GM21390 (cell line): ENCODE data around the gene CFAP54.
"Not testable (repeated sequence)": the region's sequence is repeated elsewhere in the genome, so short reads cannot be mapped to it uniquely, and the experiment has no call there.

ENCODE experiments used
- ATAC-seq: cut with Tn5 transposase; IDR thresholded peaks from one replicate; pipeline ENCODE4 v1.9.1; 2021; ENCODE audit not compliant: unreplicated experiment

Gene CFAP54

GRCh38 chr12:96474206-96474605, 15.2 kb upstream of the CFAP54 start:
- no peak for ATAC-seq

- ATAC-seq: no peak
Observed at GRCh38 chr12:96478011-96478410, 11.4 kb upstream of the CFAP54 start.

DNA sequence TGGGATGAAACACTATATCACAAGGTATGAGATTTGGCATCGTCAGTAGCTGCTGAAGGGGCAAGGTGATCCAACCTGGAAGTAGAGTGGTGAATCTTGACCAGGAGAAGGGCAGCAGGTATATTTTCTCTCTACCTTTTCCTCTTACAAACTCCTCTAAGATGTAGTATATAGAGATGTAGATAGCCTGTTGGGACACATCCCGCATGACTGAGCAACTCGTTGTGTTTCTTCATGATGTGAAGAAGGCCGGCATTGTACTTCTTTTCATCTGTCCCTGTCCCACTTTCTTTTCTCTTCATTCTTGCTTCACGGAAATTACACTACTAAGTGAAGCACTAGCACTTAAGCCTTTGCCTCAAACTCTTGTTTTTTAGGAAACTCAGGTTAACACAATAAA, 7.3 kb upstream of the CFAP54 start:
- ATAC-seq: no peak

DNA sequence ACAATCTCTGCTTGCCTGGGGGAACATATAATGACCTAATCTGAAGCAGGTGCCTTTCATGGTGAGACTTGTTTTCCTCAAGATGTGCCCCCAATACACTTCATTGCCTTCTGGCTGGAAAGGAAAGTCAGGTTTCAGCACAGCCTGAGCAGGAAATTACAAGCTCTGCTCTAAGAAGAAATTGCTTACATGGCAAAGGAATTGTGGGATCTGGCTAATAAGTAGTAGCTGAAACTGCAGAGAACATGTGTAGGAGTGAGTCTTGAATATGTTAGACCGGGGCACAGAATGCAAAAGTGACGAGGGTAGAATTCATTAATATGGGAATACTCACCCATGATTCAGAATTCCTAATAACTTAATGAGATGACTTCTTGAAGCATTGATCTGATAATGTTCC, 6.3 kb upstream of the CFAP54 start:
- no peak for ATAC-seq

DNA sequence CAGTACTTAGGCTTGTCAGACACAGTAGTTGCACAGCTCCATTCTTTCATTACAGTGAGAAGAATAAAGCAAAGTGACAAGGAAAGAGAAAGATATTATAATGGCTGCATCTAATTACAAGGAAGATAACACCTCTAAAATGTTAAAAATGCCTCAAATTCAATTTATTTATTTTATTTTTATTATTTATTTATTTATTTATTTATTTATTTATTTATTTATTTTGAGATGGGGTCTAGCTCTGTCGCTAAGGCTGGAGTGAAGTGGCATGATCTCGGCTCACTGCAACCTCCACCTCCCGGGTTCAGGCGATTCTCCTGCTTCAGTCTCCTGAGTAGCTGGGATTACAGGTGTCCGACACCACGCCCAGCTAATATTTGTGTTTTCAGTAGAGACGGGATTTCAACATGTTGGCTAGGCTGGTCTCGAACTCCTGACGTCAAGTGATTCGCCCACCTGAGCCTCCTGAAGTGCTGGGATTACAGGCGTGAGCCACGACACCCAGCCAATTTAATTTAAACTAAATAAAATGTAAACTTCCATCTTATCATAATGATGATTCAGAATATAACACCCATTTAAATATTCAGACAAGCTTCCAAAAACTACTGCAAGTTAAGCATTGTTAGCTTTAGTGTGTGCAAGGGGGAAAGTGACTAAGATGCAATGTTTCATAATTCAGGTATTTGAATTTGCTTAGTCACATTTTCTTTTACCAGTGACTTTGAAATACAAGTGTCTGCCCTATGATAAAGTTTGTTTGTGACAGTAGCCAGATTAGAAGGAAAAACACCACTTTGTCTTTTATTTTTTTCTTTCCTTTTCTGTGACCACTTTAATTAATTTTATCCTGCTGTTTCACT, 2.4 kb upstream of the CFAP54 start:
- ATAC-seq: no peak

GRCh38 chr12:96487634-96488033, 1.7 kb upstream of the CFAP54 start:
- no peak for ATAC-seq

DNA sequence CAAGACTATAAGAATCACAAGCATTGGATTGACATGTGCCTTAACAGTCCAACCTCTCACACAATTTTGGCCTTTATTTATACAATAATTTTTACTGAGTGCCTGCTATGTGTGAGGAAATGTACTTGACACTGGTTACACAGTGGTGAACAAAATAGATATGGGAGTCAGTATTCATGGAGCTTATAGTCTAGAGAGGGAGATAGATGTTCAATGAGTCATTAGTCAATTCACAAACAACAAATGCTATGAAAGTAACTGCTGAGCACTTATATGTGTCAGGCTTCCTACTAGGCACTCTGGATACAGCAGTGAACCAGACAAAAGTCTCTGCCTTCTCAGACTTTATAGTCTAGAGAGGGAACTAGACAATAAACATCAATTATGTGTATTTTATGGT, 3.7 kb downstream of the CFAP54 start:
- ATAC-seq: no peak

- ATAC-seq: not testable (repeated sequence)
Observed at GRCh38 chr12:96494154-96494553, 4.8 kb downstream of the CFAP54 start.

DNA sequence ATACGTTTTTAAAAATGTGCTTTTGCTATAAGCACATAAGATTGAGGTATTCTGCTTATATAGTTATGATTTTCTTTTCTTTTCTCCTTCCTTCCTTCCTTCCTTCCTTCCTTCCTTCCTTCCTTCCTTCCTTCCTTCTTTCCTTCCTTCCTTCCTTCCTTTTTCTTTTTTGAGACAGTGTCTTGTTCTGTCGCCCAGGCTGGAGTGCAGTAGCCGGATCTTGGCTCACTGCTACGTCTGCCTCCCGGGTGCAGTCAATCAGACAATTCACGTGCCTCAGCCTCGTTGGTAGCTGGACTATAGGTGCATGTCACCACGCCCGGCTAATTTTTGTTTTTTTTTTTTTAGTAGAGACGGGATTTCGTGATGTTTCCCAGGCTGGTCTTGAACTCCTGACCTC, 5.8 kb downstream of the CFAP54 start:
- no peak for ATAC-seq

DNA sequence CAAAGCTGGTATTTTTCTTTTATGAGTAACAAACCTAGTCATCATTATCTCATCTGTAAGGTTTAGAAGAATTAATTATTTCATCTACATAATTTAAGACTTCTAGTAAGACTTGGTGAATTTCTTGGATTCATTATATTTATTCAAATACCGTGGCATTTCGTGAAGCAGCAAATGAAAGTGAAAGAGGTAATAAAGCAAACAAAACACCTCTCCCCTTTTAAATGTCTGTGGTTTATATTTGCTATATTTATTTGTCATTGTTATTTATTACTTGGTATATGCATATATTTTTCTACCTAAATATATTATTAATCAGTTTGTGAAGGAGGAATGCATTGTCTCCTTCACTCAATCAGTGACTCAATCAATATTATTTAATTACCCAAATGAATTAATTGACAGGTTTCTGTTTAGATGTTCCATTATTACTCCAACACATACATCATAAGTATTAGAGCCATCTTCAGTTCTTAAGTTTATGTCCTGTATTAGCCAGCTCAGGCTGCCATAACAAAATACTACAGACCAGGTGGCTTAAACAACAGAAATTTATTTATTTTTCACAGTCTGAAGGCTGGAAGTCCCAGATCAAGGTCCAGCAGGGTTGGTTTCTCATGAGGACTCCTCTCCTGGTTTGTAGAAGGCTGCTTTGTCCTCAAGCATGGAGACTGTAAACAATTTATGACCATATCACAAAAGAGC, 6.6 kb downstream of the CFAP54 start:
- ATAC-seq: peak; percentile 49

DNA sequence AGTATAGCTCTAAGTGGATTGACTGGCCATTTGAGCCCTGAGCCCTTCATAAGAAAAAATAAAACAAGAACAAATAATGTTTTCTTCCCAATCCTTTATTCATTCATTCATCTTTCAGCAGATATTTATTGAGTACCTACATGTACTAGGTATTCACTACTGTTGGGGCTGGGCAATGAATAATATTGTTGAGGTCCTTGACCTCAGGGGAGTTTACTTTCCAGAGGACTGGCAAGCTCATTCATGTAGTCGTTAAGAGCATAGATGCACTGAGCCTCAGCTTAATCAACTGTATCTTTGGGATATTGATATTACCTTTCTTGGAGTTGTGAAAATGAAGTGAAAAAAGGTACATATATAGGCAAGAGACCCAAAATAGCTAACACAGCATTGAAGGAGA, 7.6 kb downstream of the CFAP54 start:
- no peak for ATAC-seq

GRCh38 chr12:96497855-96498254, 8.5 kb downstream of the CFAP54 start:
- ATAC-seq: no peak

GRCh38 chr12:96500693-96501092, 11.3 kb downstream of the CFAP54 start:
- no peak for ATAC-seq

DNA sequence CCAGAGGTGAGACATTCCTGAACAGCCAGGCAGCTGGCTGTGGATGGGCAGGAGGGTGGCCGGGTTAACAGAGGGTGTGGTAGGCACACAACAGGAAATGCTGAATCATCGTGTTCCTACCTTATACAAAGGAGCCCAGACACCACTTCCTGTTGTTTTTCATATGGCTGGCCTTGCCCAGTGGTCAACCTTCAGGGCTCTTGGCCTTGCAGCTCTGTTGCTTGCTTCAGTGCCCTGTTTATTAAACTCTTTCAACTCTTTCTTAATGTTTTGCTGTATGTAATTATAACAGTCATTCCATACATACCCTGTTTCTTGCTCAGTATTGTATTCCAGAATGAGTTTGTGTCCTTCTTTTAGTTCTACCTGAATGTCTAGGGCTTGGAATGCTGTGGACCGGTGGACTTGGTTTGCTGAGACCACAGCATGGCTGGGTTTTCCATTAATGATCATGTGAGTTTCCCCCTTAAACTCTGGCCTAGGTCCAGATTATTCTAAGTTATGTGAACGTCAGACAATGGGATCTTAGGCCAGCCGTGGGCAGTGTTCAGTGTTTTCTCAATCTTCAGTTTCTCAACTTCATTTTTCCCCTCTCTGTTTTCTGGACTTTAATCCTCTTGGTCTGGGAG, 11.9 kb downstream of the CFAP54 start:
- peak; percentile 72 for ATAC-seq

DNA sequence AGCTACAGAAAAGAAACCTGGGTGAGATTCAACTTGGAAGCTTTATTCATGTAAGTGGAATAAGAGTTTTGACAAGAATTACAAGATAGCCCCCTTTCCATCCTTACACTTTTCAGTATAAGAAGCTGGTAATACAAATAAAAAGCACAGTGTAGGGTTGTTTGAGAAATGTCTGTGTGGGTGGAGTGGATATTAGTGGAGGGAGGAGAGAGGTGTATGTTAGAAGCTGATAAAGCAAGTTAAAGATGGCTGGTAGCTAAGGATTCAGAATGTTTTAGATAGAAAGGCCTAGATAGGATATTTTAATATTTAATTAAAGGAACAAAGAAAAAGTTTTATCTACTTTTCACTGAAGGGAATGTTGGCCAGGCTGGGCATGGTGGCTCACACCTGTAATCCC, 12.5 kb downstream of the CFAP54 start:
- no peak for ATAC-seq

DNA sequence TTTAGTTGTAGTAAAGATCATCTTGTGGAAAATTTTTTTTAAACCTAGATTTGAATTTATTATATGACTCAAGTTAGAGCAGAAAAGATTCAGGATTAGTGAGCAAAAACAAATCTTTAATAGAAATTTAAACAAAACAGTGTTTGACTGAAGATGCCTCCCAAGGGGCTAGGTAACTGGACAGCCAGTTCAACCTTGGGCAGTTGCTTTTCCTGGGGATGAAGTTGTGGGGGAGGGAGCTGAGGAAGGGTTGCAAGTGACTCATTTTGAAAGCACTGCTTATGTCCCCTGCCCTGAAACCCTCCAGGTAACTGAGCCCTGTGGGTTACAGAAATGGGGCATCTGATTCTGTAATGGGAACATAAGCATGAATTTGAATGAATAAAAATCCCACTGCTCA, 13.1 kb downstream of the CFAP54 start:
- ATAC-seq: peak; percentile 73

DNA sequence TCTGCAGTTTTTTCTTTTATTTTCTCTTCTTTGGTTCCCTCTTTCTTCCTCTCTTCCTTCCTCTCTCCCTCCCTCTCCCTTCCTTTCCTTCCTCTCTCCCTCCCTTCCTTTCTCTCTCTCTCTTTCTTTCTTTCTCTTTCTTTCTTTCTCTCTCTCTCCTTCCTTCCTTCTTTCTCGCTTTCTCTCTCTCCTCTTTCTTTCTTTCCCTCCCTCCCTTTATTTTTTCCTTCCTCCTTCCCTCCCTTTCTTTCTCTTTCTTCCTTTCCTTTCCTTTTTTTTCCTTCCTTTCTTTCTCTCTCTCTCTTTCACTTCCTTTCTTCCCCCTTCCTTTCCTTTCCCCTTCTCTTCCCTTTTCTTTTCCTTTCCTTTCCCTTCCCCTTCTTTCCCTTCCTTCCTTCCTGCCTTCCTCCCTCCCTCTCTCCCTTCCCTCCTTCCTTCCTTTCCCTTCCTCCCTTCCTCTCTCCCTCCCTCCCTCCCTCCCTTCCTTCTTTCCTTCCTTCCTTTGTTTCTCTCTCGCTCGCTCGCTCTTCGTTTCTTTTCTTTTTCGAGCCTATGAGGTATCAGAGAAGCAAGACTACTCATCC, 13.7 kb downstream of the CFAP54 start:
- ATAC-seq: no peak

- no peak for ATAC-seq
Observed at GRCh38 chr12:96503976-96504375, 14.6 kb downstream of the CFAP54 start.

DNA sequence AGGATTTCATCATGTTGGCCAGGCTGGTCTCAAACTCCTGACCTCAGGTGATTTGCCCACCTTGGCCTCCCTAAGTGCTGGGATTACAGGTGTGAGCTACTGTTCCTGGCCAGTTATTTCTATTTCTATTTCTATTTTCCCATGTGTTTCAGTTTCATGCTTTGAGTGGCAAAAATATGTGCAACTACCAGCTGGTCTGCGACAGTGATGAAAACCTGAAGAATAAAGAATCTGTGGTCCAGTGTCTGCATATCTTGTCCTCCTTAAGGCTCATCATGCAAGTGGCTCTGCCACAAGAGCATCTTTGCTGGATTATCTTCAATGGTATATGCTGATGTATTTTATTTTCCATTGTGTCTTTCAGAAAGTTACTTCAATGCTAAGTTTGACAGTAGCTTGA, 17.4 kb downstream of the CFAP54 start:
- no peak for ATAC-seq

- ATAC-seq: no peak
Observed at GRCh38 chr12:96510306-96510764, 21.0 kb downstream of the CFAP54 start.

DNA sequence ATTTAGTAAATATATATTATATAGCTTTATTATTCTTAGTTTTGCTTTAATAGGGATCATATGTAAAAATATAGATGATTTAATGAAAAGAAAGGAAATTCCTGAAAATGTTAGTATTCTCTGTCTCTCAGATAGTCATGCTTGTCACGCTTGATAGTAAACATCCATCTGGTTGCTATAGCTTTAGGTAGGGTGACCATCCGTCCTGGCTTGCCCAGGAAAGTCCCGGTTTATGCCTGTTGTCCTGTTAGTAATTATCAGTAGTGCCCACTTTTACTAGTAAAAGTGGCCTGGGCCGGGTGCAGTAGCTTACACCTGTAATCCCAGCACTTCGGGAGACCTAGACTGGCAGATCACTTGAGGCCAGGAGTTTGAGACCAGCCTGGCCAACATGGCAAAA, 23.8 kb downstream of the CFAP54 start:
- ATAC-seq: no peak

- ATAC-seq: no peak
Observed at GRCh38 chr12:96513681-96514080, 24.3 kb downstream of the CFAP54 start.
